GM13976 (cell line): ENCODE data around the gene GM2A.

Experiments used
- DNase-seq: peaks from one replicate; pipeline ENCODE4 v3.0.0; 2012; ENCODE audit warnings: low spot score
- CTCF ChIP-seq: IDR thresholded peaks from 2 replicates; pipeline ENCODE4 v1.5.1; 2012; ENCODE audit warnings: borderline replicate concordance, mild to moderate bottlenecking; ENCODE audit not compliant: insufficient read depth; ENCODE audit errors: extremely low read depth, missing control alignments, control extremely low read depth
- in situ Hi-C: fragments of 300-500 bp; cut with MboI; formaldehyde crosslinking; loops from one replicate; pipeline ENCODE4 v1.12.0; 2022; ENCODE audit warnings: low sequenced_read_pairs, mixed read lengths, inconsistent platforms; ENCODE audit not compliant: unreplicated experiment

Gene GM2A

GRCh38 chr5:151255621-151256286, 2.8 kb downstream of the GM2A start:
- DNase-seq = peak; percentile 70
- in situ Hi-C loops = no loop called here
- TF ChIP-seq CTCF = no peak

GRCh38 chr5:151257731-151258181, 4.8 kb downstream of the GM2A start:
- TF ChIP-seq CTCF = no peak
- DNase-seq = peak; percentile 51
- in situ Hi-C loops = no loop called here

GRCh38 chr5:151258201-151258611, 5.2 kb downstream of the GM2A start:
- in situ Hi-C loops = no loop called here
- TF ChIP-seq CTCF = no peak
- no peak for DNase-seq

- in situ Hi-C loops = no loop called here
- DNase-seq = no peak
- TF ChIP-seq CTCF = no peak
These were observed 5.8 kb downstream of the GM2A start for GRCh38 chr5:151258816-151259215.

- in situ Hi-C loops = no loop called here
- TF ChIP-seq CTCF = no peak
- DNase-seq = no peak
These were observed 6.9 kb downstream of the GM2A start for GRCh38 chr5:151259931-151260330.

- no peak for DNase-seq
- in situ Hi-C loops = no loop called here
- TF ChIP-seq CTCF = no peak
These were observed 9.5 kb downstream of the GM2A start for GRCh38 chr5:151262532-151262931.
